HS-5 (cell line): ENCODE data around the gene COPZ1.
A peak's percentile ranks its signal among the peaks of the same experiment; 100 is the strongest.
"Not testable (repeated sequence)": the region's sequence is repeated elsewhere in the genome, so short reads cannot be mapped to it uniquely, and the experiment has no call there.

Experiments
- DNase-seq: peaks from one replicate; pipeline ENCODE4 v3.0.0-alpha.2; 2012; ENCODE audit warnings: low read depth

Gene COPZ1, protein sequence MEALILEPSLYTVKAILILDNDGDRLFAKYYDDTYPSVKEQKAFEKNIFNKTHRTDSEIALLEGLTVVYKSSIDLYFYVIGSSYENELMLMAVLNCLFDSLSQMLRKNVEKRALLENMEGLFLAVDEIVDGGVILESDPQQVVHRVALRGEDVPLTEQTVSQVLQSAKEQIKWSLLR

DNA sequence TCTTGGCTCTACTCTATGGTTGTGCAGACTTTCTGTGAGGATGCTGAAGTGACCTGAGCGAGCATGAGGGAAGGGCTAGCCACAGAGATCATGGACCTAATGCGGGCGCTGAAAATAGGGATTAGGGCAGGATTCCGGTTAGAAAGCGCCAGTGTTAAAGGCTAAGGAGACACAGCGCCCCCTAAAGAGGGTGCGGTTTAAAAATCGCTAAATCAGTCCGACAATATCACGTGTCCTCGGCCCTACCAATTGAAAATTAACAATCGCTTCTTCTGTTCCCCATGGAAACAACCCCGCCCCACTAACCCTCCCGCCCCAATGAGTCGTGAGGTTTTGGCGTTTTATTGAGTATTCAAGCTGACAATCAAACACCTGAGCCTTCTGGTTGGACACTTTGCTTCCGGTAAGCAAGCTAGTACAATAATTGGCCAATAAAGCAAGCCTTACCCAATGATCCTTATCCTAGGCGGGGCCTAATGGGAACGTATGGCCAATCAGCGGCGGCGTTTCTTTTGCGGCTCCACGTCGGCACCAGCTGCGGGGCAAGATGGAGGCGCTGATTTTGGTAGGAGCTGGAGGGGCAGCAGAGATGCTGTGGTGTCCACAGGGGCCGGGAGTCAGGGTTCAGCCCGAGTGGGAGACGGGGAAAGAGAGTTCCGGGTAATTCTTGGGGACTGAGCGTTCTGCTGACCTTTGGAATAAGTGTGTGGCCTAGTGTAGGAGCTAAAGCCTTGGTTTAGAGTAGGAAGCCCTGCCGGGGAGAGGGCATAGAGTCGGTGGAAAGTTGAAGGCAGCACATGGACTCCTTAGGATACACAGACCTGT is at the start of gene COPZ1:
Gene COPZ1, plus strand, starts transcription at position 515 of the 825 bp plus-strand sequence. Its CDS starts 33 bp downstream, at position 548.
- peak; percentile 99 for DNase-seq

DNA sequence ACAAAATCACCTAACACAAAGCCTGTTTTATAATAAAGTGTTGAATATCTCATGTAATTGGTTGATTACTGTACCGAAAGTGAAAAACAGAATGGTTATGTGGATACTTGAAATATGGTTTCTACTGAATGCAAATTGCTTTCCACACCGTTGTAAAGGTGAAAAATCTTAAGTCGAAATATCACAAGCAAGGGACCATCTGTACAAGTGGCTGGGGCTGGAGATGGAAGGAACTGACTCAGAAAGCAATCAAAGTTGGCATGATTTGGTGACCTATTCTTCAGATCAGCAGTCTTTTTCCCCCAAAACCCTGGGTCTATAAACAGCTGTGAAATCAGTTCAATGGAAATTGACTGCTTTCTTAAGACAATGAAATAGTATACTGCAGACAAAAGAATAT is 48.6 kb upstream of the COPZ1 start:
- no peak for DNase-seq

- DNase-seq: no peak
Observed at GRCh38 chr12:54277823-54278276, 47.1 kb upstream of the COPZ1 start.

GRCh38 chr12:54279227-54279631 is 45.7 kb upstream of the COPZ1 start:
- no peak for DNase-seq

- peak; percentile 100 for DNase-seq
Observed at GRCh38 chr12:54279632-54280467, 45.1 kb upstream of the COPZ1 start, which contains the start of gene CBX5. Gene CBX5, minus strand, starts transcription at chr12:54280122. Its CDS starts 22,472 bp downstream, at chr12:54257650.

- DNase-seq: no peak
Observed at GRCh38 chr12:54280468-54281260, 44.3 kb upstream of the COPZ1 start, which contains the start of gene HNRNPA1. Gene HNRNPA1, plus strand, starts transcription at chr12:54280726. Its CDS starts 82 bp downstream, at chr12:54280808.

GRCh38 chr12:54281261-54281638 is 43.7 kb upstream of the COPZ1 start:
- not testable (repeated sequence) for DNase-seq

GRCh38 chr12:54281694-54282093 is 43.2 kb upstream of the COPZ1 start:
- not testable (repeated sequence) for DNase-seq

DNA sequence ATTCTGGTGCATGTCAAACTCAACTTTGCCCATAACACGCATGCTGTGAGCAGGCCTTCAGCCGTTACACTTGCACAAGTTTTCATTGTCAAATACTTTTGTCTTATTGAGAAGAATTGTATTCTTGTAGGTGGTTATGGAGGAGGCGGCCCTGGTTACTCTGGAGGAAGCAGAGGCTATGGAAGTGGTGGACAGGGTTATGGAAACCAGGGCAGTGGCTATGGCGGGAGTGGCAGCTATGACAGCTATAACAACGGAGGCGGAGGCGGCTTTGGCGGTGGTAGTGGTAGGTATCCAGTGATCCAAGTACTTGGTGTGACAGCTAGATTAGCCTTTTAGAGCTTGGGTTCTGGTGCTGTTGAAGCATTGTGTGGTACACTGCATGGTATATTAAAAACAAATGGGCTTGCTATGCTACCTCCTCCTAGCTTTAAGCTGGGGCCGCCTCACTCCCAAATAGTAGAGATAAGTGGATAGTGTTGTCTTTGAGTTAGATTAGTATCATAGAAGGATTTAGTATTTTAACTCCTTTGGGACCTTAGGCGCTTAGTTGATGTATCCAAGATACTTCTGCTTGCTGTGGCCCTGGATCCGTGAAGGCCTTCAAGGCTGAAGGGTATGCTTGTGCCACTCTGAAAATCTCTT is 41.9 kb upstream of the COPZ1 start:
- no peak for DNase-seq

DNA sequence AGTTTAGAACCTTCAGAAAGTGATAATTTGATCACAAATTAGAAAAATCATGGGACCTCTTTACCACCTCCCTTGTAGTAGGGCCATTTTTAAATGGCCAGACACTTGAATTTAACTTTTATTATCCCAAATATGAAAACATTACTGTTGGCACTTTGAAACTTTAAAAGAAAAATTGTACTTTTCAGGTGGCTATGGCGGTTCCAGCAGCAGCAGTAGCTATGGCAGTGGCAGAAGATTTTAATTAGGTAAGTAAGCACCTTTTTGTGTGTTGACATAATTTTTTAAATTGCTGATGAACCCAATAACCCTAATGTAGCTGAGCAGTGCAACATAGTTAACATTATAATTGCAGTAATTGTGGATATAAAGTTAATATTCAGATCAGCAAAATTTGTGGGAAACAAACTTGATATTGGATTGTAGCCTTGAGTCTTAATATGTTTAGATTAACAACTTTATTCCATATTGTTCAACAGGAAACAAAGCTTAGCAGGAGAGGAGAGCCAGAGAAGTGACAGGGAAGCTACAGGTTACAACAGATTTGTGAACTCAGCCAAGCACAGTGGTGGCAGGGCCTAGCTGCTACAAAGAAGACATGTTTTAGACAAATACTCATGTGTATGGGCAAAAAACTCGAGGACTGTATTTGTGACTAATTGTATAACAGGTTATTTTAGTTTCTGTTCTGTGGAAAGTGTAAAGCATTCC is 40.7 kb upstream of the COPZ1 start:
- DNase-seq: not testable (repeated sequence)

GRCh38 chr12:54285150-54286041 is 39.5 kb upstream of the COPZ1 start:
- DNase-seq: no peak

GRCh38 chr12:54286042-54287030 is 38.6 kb upstream of the COPZ1 start:
- no peak for DNase-seq

DNA sequence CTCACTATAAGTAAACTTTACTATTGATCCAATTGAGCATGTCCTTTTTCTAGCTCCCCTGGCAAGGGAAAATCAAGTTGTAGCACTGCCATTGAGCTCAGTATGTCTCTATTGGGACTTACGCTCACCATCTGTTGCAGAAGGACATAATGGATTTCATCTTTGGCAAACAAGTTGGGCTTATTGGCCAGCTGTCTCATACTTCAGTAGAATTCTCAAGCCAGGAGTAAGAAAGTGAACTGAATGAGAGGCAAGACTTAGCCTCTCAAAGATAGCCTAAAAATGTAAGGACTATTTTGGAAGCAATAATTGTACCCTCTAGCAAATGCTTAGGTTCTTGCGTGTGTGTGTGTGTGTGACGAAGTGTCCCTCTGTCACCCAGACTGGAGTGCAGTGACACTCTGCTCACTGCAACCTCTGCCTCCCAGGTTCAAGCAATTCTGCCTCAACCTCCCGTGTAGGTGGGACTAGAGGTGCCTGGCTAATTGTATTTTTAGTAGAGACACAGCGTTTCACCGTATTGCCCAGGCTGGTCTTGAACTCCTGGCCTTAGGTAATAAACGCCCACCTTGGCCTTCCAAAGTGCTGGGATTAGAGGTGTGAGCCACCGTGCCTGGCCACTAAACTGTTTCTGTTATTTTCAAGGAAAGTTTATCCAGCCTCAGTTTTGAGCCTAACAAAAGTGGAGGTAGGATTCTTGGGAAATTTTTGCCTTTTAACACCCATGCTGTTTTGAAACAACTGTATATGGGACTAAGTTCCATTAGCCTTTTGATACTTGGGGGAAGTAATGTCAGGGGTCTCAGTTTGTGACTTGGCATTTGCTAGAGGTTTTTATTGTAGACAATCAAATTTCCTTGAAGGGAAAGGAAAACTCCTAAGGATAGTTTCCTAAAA is 37.4 kb upstream of the COPZ1 start:
- no peak for DNase-seq

DNA sequence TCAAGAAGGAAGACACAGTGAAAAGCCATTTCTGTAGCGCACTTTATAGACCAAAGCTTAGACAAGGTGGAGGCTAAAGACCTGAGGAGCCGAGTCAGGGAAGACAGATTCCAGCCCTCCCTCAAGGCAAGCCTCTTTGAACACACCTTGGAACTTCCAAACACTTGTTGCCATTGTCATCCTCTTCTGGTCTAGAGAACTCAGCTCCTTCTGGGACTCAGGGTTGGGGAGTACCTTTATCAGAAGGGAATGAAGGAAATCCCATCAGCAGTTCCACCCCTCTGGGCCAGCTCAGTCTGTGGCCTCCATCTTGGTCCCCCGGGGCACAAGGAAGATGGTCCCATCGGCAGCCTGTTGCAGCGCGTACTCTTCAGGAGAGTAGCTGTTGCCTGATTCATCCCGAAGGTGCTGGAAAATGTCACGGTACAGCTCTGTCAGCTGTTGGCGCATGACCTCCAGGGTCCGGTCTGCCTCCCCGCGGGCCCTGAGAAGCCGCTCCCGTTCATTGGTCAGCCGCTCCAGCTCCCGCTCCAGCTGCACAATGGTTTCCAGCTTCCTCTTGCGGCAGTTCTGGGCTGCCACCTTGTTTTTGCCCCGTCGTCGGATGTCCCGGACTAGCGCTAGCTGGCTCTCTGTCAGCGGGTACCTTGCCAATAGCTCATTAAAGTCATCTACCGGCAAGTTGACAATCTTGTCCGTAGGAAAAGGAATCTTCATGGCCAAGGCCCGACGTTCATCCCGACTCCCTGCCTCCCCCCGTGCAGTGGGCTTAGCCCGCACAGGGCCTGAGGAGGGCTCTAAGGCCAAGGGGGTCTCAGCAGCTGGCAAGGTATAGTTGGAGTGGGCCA is 32.6 kb upstream of the COPZ1 start:
- no peak for DNase-seq

DNA sequence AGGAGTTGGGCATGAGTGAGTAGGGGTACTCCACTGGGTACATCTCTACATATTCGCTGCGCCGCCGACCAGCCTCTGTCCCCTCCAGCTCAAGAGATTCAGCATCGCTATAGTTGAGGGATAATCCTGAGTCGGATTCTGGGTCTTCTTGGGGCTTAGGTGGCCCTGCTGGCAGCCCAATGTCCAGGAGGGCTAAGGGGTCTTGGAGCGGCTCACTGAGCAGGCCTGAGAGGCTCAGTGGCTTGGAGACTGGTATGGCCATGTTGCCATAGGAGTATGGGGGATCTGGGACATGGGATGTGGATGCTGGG is 32.0 kb upstream of the COPZ1 start:
- no peak for DNase-seq
